Osteoblast (primary cell): ENCODE measurements around the gene TGM6. TPM values are rescaled to one million over a fixed set of nuclear protein-coding genes. Genes with fewer than 3 reads are reported as not detected.

Experiments
- DNase-seq: peaks from one replicate; pipeline ENCODE4 v3.0.0; 2011; ENCODE audit warnings: low spot score, mixed read lengths; ENCODE audit not compliant: insufficient read length; ENCODE audit errors: missing footprints
- H2AFZ ChIP-seq: 2 replicates; pipeline ENCODE4 v1.6.0; 2011; ENCODE audit warnings: mild to moderate bottlenecking, low read length
- H3K27ac ChIP-seq: 2 replicates; pipeline ENCODE4 v1.5.1; 2011; ENCODE audit warnings: mild to moderate bottlenecking, low read depth, low read length, moderate library complexity
- H3K27me3 ChIP-seq: 2 replicates; pipeline ENCODE4 v1.6.0; 2012; ENCODE audit warnings: mild to moderate bottlenecking, control low read depth, inconsistent platforms, low read length, moderate library complexity; ENCODE audit not compliant: insufficient read depth
- H3K36me3 ChIP-seq: 2 replicates; pipeline ENCODE4 v1.5.1; 2011; ENCODE audit warnings: mild to moderate bottlenecking, low read length, control low read depth, moderate library complexity; ENCODE audit not compliant: insufficient read depth
- H3K4me1 ChIP-seq: 2 replicates; pipeline ENCODE4 v1.5.1; 2011; ENCODE audit warnings: mild to moderate bottlenecking, low read length, control low read depth, moderate library complexity; ENCODE audit not compliant: insufficient read depth
- H3K4me2 ChIP-seq: 2 replicates; pipeline ENCODE4 v1.6.0; 2011; ENCODE audit warnings: mild to moderate bottlenecking, low read length; ENCODE audit not compliant: insufficient read depth
- H3K4me3 ChIP-seq: fragments of 200-600 bp; sonication (generic); 3 replicates; pipeline ENCODE4 v1.5.1; 2012; ENCODE audit warnings: mild to moderate bottlenecking, low read length, inconsistent platforms; ENCODE audit not compliant: insufficient read depth
- H3K79me2 ChIP-seq: 2 replicates; pipeline ENCODE4 v1.6.0; 2012; ENCODE audit warnings: mild to moderate bottlenecking, low read length, control low read depth, inconsistent platforms; ENCODE audit not compliant: insufficient read depth
- H3K9me3 ChIP-seq: 2 replicates; pipeline ENCODE4 v1.5.1; 2011; ENCODE audit warnings: low read depth, low read length, control low read depth
- H4K20me1 ChIP-seq: 2 replicates; pipeline ENCODE4 v1.6.0; 2012; ENCODE audit warnings: mild to moderate bottlenecking, low read length, control low read depth; ENCODE audit not compliant: insufficient read depth
- total RNA-seq: library from RNA; depleted of rRNA; stranded (reverse); fragments of >200 nt; gene quantifications from 2 replicates; pipeline ENCODE4 v1.2.3, GENCODE V29; 2012
- TF ChIP-seq, protein P1 (sequence below): IDR thresholded peaks from 2 replicates; pipeline ENCODE4 v1.5.1; 2011; ENCODE audit warnings: mild to moderate bottlenecking, low read depth, low read length, moderate library complexity; ENCODE audit errors: extremely low read depth

The TGM6 gene
- total RNA-seq, 1 donor: not detected

DNA sequence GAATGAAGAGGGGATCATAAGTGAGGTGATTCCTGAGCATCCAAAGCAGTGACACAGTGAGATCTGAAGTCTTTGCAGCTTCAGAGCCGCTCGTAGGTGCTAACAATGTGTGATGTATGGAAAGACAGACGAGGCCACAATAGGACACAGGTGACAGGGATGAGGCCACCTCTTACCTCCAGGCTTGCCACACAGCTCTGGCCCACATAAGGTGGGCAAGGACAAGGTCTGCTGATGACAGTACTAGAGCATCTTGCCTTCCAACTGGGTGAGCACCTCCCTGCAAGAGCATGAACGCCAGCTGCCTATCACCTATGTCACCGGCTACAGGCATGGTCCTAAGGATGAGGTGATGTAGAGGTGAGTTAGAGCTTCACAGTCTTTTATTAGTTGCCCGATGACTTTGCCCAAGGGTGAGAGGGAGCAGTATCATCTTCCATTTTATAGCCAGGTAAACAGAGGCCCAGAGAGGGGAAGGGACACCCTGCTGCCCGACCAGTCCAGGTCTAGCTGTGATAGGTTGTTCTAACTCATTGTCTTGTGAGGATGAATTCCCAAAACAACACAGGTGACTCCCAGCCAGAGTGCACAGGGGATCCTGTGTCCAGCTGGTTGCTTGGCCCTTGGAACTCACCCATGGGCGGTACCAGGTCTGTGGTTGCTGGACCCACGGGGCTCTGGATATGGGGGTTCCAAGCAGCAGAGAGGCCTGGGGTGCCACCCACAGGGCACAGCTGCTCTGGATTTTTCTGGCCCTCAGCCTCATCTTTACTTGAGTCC is 6.2 kb upstream of the TGM6 start:
- Histone ChIP-seq H3K4me2 (no peak overlapping the region), H4K20me1 (no peaks in the 10 kb centered on the region)
- TF ChIP-seq, protein P1, sequence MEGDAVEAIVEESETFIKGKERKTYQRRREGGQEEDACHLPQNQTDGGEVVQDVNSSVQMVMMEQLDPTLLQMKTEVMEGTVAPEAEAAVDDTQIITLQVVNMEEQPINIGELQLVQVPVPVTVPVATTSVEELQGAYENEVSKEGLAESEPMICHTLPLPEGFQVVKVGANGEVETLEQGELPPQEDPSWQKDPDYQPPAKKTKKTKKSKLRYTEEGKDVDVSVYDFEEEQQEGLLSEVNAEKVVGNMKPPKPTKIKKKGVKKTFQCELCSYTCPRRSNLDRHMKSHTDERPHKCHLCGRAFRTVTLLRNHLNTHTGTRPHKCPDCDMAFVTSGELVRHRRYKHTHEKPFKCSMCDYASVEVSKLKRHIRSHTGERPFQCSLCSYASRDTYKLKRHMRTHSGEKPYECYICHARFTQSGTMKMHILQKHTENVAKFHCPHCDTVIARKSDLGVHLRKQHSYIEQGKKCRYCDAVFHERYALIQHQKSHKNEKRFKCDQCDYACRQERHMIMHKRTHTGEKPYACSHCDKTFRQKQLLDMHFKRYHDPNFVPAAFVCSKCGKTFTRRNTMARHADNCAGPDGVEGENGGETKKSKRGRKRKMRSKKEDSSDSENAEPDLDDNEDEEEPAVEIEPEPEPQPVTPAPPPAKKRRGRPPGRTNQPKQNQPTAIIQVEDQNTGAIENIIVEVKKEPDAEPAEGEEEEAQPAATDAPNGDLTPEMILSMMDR: no peak

DNA sequence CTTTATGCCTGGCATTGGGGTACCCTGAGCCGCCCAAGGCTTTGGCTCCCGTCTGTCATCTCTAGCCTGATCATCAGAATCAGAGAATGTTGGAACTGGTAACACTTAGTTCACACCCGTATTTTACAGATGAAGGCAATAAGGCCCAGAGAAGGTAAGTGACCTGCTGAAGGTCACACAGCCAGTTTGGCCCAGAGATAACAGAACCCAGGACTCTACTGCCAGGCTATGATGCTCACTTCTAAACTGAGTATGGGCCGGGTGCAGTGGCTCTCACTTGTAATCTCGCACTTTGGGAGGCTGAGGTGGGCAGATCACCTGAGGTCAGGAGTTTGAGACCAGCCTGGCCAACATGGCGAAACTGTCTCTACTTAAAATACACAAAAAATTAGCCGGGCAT is 1.8 kb upstream of the TGM6 start:
- Histone ChIP-seq H3K27me3 (peaks cover 3% of the 10 kb centered on the region), H3K4me3 (no peak overlapping the region), H4K20me1 (no peaks in the 10 kb centered on the region), H3K4me2 (no peak overlapping the region), H3K9me3 (no peaks in the 10 kb centered on the region), H3K4me1 (no peaks in the 10 kb centered on the region), H3K36me3 (no peaks in the 10 kb centered on the region), H3K27ac (no peak overlapping the region), H2AFZ (no peak overlapping the region), H3K79me2 (no peaks in the 10 kb centered on the region)
- DNase-seq: no peak
- TF ChIP-seq, protein P1: no peak

More for the DNA sequence above, 6.2 kb upstream of the TGM6 start:
- Histone ChIP-seq H3K9me3 (no peaks in the 10 kb centered on the region), H3K4me1 (no peaks in the 10 kb centered on the region), H3K4me3 (no peak overlapping the region), H3K36me3 (no peaks in the 10 kb centered on the region), H3K79me2 (no peaks in the 10 kb centered on the region), H3K27ac (no peak overlapping the region), H2AFZ (no peak overlapping the region), H3K27me3 (peaks cover 3% of the 10 kb centered on the region)
- DNase-seq: peak; percentile 19

DNA sequence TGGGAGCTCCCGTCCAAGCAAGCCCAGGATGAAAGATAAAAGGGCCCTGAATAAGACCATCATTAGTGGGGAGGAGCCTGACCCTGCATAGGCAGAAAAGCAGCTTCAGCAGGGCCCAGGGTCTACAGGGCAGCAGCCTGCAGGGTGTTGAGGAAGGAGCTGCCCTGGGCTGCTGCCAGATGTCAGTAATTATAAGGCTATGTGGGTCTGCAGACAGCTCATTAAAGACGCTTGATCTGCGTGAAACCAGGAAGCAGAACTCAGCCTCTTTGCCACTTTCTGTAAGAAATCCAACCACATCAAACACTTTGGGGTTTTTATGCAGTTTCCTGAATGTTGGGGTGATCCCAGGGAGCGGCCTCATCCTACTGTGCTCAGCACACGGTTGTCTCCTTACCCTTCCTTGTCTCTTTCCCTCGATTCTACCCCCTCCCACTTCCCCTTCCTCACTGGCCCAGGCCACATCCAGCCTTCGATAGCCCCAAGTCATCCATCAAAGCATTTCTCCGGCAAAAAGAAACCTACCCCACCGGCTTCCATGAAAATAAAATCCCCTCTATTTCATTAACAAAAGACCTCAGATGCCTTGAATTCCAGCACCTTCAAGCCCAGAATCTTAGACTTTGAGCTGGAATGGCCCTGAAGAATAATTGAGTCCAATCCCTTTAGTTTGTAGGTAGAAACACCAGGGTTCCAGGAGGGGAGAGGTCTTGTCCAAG is 1.0 kb upstream of the TGM6 start:
- no peak overlapping the region for H3K4me2 ChIP-seq
- peak; percentile 63 for DNase-seq
- peaks cover 3% of the 10 kb centered on the region for H3K27me3 ChIP-seq
- TF ChIP-seq, protein P1: no peak
- no peak overlapping the region for H2AFZ ChIP-seq
- H3K27ac ChIP-seq: no peak overlapping the region
- no peaks in the 10 kb centered on the region for H3K4me1 ChIP-seq
- no peaks in the 10 kb centered on the region for H4K20me1 ChIP-seq
- no peaks in the 10 kb centered on the region for H3K36me3 ChIP-seq
- H3K79me2 ChIP-seq: no peaks in the 10 kb centered on the region
- no peaks in the 10 kb centered on the region for H3K9me3 ChIP-seq
- no peak overlapping the region for H3K4me3 ChIP-seq

DNA sequence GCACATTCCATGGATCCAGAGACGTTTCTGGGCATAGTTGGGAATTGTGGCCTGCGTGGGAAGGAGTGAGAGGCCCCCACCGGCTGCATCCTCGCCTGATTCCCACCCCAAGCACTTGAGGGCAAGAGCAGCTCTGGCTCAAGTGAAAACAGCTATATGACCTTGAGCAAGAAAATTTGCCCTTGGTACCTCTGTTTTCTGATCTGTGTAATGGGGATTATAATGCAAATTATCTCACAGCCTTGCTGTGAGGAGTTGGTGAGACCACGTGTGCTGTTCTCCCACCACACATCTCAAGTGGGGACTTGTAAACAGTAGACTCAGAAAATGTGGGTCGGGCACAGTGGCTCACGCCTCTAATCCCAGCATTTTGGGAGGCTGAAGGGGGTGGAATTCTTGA is 602 bp downstream of the TGM6 start:
- no peaks in the 10 kb centered on the region for H3K79me2 ChIP-seq
- no peaks in the 10 kb centered on the region for H3K36me3 ChIP-seq
- TF ChIP-seq, protein P1: no peak
- H3K4me2 ChIP-seq: no peak overlapping the region
- H3K4me1 ChIP-seq: peaks cover 2% of the 10 kb centered on the region
- no peak overlapping the region for H3K27ac ChIP-seq
- no peak overlapping the region for H3K4me3 ChIP-seq
- no peak overlapping the region for H2AFZ ChIP-seq
- no peaks in the 10 kb centered on the region for H3K9me3 ChIP-seq
- no peaks in the 10 kb centered on the region for H4K20me1 ChIP-seq
- peaks cover 3% of the 10 kb centered on the region for H3K27me3 ChIP-seq
- DNase-seq: no peak
